HepG2 (cell line): ENCODE data around the gene DNASE1L2. TPM values are rescaled to one million over a fixed set of nuclear protein-coding genes. Genes with fewer than 3 reads are reported as not detected.

Source experiments
- ERF ChIP-seq: IDR thresholded peaks from 2 replicates; pipeline ENCODE4 v1.6.1; 2018; ENCODE audit warnings: missing biosample characterization, missing genetic modification reagents
- FLYWCH1 ChIP-seq: sonication (generic); formaldehyde crosslinking; IDR thresholded peaks from 2 replicates; pipeline ENCODE4 v1.8.1; 2023; ENCODE audit warnings: mild to moderate bottlenecking, missing genetic modification reagents
- HDAC1 ChIP-seq: sonication (generic); formaldehyde crosslinking; IDR thresholded peaks from 2 replicates; pipeline ENCODE4 v1.5.1; 2020; ENCODE audit warnings: mild to moderate bottlenecking, missing genetic modification reagents
- KAT7 ChIP-seq: IDR thresholded peaks from 2 replicates; pipeline ENCODE4 v1.6.1; 2018; ENCODE audit warnings: borderline replicate concordance, missing compliant biosample characterization
- POLR2AphosphoS5 ChIP-seq: IDR thresholded peaks from 2 replicates; pipeline ENCODE4 v1.6.1; 2012; ENCODE audit warnings: low read depth, low read length
- RFX5 ChIP-seq: IDR thresholded peaks from 2 replicates; pipeline ENCODE4 v1.6.1; 2011; ENCODE audit warnings: low read depth, low read length, improper control_type of control experiment
- RNF2 ChIP-seq: fragments of 450-650 bp; conservative IDR thresholded peaks from 2 replicates; pipeline ENCODE4 v1.6.1; 2016; ENCODE audit warnings: low read depth
- SALL1 ChIP-seq: sonication (generic); formaldehyde crosslinking; IDR thresholded peaks from 2 replicates; pipeline ENCODE4 v1.8.0; 2022; ENCODE audit warnings: mild to moderate bottlenecking, missing genetic modification reagents
- SMAD1 ChIP-seq: sonication (generic); formaldehyde crosslinking; IDR thresholded peaks from 2 replicates; pipeline ENCODE4 v1.4.0; 2020; ENCODE audit warnings: missing genetic modification reagents, low read depth, mild to moderate bottlenecking, borderline replicate concordance
- SP2 ChIP-seq: sonication (generic); formaldehyde crosslinking; IDR thresholded peaks from 2 replicates; pipeline ENCODE4 v1.5.1; 2020; ENCODE audit warnings: mild to moderate bottlenecking, missing genetic modification reagents
- SRSF9 ChIP-seq: fragments of 200-400 bp; formaldehyde crosslinking; IDR thresholded peaks from 2 replicates; pipeline ENCODE4 v1.6.1; 2018; ENCODE audit warnings: borderline replicate concordance, mild to moderate bottlenecking, low read depth, low read length; ENCODE audit not compliant: insufficient read depth, poor library complexity, severe bottlenecking
- ZKSCAN1 ChIP-seq: fragments of 150-350 bp; IDR thresholded peaks from 2 replicates; pipeline ENCODE4 v1.6.1; 2014; ENCODE audit warnings: low read length
- ZNF331 ChIP-seq: sonication (generic); formaldehyde crosslinking; IDR thresholded peaks from 2 replicates; pipeline ENCODE4 v1.4.0; 2020; ENCODE audit warnings: missing genetic modification reagents
- ZNF605 ChIP-seq: sonication (generic); formaldehyde crosslinking; IDR thresholded peaks from 2 replicates; pipeline ENCODE4 v1.8.0; 2022; ENCODE audit warnings: mild to moderate bottlenecking, missing genetic modification reagents
- ZNF619 ChIP-seq: sonication (generic); formaldehyde crosslinking; IDR thresholded peaks from 2 replicates; pipeline ENCODE4 v1.4.0; 2020; ENCODE audit warnings: mild to moderate bottlenecking, missing genetic modification reagents
- ZNF713 ChIP-seq: sonication (generic); formaldehyde crosslinking; IDR thresholded peaks from 2 replicates; pipeline ENCODE4 v1.4.0; 2020; ENCODE audit warnings: mild to moderate bottlenecking, missing genetic modification reagents
- ZNF747 ChIP-seq: sonication (generic); formaldehyde crosslinking; IDR thresholded peaks from 2 replicates; pipeline ENCODE4 v1.8.1; 2023; ENCODE audit warnings: missing genetic modification reagents, mild to moderate bottlenecking, borderline replicate concordance
- polyA plus RNA-seq, 8 experiments: library from polyadenylated mRNA; depleted of rRNA in 3 of 8; stranded (reverse) in 7 of 8; unstranded in 1 of 8; fragments of >200 nt; fragmentation: Illumina TruSeq in 4 of 8; extraction: Trizol in 4 of 8; gene quantifications; 2 replicates each; pipeline versions ENCODE4 v1.2.1 to v1.2.3, GENCODE V29; 2011 to 2016; ENCODE audit warnings: low read depth in 4 of 8, missing spikeins in 1 of 8, mixed read lengths in 1 of 8; ENCODE audit not compliant: insufficient read depth in 1 of 8
- total RNA-seq, 5 experiments: library from RNA; depleted of rRNA; stranded (reverse); fragments of >200 nt; fragmentation: Illumina TruSeq; extraction: Trizol; gene quantifications; 2 replicates each; pipeline ENCODE4 v1.2.3, GENCODE V29; 2016; ENCODE audit warnings: low read depth in 1 of 5
- TF ChIP-seq, protein P1 (sequence below): sonication (generic); formaldehyde crosslinking; IDR thresholded peaks from 2 replicates; pipeline ENCODE4 v1.4.0; 2020; ENCODE audit warnings: missing genetic modification reagents, borderline replicate concordance
- TF ChIP-seq, protein P2 (sequence below): sonication (generic); formaldehyde crosslinking; IDR thresholded peaks from 2 replicates; pipeline ENCODE4 v1.8.0; 2022; ENCODE audit warnings: mild to moderate bottlenecking, missing genetic modification reagents, borderline replicate concordance
- TF ChIP-seq, protein P3 (sequence below): IDR thresholded peaks from 2 replicates; pipeline ENCODE4 v1.6.1; 2016

Gene DNASE1L2
- total and polyA plus RNA-seq, 2 of the 13 experiments (the other 11 are each of a cell fraction or from before 2014, with no cell fraction given): 0.44 to 0.50 TPM

DNA sequence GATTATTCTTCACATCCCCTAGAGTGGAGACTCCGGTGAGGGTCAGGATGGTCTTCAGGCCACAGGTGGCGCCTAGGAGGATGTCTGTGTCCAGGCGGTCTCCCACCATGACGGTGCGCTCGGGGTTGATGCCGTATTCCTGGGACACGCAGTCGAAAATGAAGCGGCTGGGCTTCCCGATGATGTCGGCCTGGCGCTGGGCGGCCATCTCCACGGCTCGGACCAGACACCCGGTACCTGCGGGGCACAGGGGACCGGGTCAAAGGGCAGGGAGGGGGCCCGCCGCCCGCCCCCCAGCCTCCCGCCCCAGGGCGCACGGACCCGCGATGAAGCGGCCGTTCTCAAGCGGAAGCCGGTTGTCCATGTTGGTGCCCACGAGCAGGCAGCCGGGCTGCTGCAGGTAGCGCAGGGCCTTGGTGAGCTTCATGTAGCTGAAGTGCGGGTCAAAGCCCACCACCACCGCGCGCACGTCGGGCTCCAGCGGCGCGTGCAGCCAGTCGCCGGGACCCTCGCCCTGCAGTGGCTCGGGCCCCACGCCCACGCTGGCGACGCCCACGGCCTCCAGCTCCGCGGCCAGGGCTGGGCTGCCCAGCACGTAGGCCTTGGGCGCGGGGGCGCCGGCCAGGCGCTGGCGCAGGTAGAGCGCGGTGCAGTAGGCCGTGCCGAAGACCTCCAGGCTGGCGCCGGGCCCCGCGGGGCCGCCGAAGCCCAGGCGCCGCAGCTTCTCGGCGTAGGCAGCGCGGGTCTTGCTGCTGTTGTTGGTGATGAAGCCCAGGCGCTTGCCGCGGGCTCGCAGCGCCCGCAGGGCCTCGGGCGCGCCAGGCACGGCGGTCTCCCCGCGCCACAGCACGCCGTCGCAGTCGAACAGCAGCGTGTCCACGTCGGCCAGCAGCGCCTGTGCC lies 22.2 kb upstream of the DNASE1L2 start (continued):
- TF ChIP-seq, protein P1, sequence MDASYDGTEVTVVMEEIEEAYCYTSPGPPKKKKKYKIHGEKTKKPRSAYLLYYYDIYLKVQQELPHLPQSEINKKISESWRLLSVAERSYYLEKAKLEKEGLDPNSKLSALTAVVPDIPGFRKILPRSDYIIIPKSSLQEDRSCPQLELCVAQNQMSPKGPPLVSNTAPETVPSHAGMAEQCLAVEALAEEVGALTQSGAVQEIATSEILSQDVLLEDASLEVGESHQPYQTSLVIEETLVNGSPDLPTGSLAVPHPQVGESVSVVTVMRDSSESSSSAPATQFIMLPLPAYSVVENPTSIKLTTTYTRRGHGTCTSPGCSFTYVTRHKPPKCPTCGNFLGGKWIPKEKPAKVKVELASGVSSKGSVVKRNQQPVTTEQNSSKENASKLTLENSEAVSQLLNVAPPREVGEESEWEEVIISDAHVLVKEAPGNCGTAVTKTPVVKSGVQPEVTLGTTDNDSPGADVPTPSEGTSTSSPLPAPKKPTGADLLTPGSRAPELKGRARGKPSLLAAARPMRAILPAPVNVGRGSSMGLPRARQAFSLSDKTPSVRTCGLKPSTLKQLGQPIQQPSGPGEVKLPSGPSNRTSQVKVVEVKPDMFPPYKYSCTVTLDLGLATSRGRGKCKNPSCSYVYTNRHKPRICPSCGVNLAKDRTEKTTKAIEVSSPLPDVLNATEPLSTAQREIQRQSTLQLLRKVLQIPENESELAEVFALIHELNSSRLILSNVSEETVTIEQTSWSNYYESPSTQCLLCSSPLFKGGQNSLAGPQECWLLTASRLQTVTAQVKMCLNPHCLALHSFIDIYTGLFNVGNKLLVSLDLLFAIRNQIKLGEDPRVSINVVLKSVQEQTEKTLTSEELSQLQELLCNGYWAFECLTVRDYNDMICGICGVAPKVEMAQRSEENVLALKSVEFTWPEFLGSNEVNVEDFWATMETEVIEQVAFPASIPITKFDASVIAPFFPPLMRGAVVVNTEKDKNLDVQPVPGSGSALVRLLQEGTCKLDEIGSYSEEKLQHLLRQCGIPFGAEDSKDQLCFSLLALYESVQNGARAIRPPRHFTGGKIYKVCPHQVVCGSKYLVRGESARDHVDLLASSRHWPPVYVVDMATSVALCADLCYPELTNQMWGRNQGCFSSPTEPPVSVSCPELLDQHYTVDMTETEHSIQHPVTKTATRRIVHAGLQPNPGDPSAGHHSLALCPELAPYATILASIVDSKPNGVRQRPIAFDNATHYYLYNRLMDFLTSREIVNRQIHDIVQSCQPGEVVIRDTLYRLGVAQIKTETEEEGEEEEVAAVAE: no peak
- TF ChIP-seq ZKSCAN1 (no peak), KAT7 (CRISPR knock-in tag) (no peak), RNF2 (no peak), SRSF9 (no peak), POLR2AphosphoS5 (no peak), FLYWCH1 (CRISPR knock-in tag) (no peak), ERF (no peak), ZNF619 (CRISPR knock-in tag) (no peak), ZNF747 (no peak), ZNF331 (CRISPR knock-in tag) (no peak), SP2 (no peak), HDAC1 (CRISPR knock-in tag) (no peak), ZNF713 (no peak), RFX5 (no peak), SMAD1 (CRISPR knock-in tag) (no peak), SALL1 (CRISPR knock-in tag) (no peak), ZNF605 (CRISPR knock-in tag) (no peak)
- TF ChIP-seq, protein P2, sequence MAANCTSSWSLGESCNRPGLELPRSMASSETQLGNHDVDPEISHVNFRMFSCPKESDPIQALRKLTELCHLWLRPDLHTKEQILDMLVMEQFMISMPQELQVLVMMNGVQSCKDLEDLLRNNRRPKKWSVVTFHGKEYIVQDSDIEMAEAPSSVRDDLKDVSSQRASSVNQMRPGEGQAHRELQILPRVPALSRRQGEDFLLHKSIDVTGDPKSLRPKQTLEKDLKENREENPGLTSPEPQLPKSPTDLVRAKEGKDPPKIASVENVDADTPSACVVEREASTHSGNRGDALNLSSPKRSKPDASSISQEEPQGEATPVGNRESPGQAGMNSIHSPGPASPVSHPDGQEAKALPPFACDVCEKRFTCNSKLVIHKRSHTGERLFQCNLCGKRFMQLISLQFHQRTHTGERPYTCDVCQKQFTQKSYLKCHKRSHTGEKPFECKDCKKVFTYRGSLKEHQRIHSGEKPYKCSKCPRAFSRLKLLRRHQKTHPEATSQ (CRISPR knock-in tag): no peak
- TF ChIP-seq, protein P3, sequence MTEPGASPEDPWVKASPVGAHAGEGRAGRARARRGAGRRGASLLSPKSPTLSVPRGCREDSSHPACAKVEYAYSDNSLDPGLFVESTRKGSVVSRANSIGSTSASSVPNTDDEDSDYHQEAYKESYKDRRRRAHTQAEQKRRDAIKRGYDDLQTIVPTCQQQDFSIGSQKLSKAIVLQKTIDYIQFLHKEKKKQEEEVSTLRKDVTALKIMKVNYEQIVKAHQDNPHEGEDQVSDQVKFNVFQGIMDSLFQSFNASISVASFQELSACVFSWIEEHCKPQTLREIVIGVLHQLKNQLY (CRISPR knock-in tag): no peak
